Fibroblast of lung (primary cell): ENCODE results near the gene TANC1. TPM values are rescaled to one million over a fixed set of nuclear protein-coding genes. Genes with fewer than 3 reads are reported as not detected.

ENCODE experiments used
- DNase-seq, 2 donors: peaks; one replicate each; pipeline versions ENCODE4 v3.0.0 to v3.0.0-alpha.2; 2010; ENCODE audit warnings: low read depth in 2 of 2
- H2AFZ ChIP-seq: 2 replicates; pipeline ENCODE4 v1.5.1; 2012; ENCODE audit warnings: low read length, control low read depth, inconsistent platforms
- H3K27ac ChIP-seq: 2 replicates; pipeline ENCODE4 v1.5.1; 2011; ENCODE audit warnings: low read length, control low read depth; ENCODE audit not compliant: insufficient read depth
- H3K27me3 ChIP-seq: 2 replicates; pipeline ENCODE4 v1.5.1; 2011; ENCODE audit warnings: mild to moderate bottlenecking, low read length; ENCODE audit not compliant: control insufficient read depth, insufficient read depth
- H3K36me3 ChIP-seq: 2 replicates; pipeline ENCODE4 v1.5.1; 2011; ENCODE audit warnings: low read length; ENCODE audit not compliant: control insufficient read depth, insufficient read depth
- H3K4me1 ChIP-seq: 2 replicates; pipeline ENCODE4 v1.5.1; 2011; ENCODE audit warnings: low read length; ENCODE audit not compliant: control insufficient read depth, insufficient read depth; ENCODE audit errors: extremely low read depth
- H3K4me2 ChIP-seq: 2 replicates; pipeline ENCODE4 v1.5.1; 2011; ENCODE audit warnings: low read length, control low read depth; ENCODE audit not compliant: insufficient read depth; ENCODE audit errors: extremely low read depth
- H3K4me3 ChIP-seq, 4 experiments: fragments of 200-600 bp in 1 of 4; sonication (generic) in 1 of 4; replicated peaks in 1 of 4; 2 replicates each; pipeline ENCODE4 v1.5.1; 2011 to 2016; ENCODE audit warnings: low read length in 4 of 4, low read depth in 3 of 4, mild to moderate bottlenecking in 3 of 4, control low read depth in 2 of 4, inconsistent platforms in 1 of 4, mixed read lengths in 1 of 4; ENCODE audit not compliant: insufficient read depth in 1 of 4; ENCODE audit errors: control extremely low read depth in 1 of 4
- H3K79me2 ChIP-seq: 2 replicates; pipeline ENCODE4 v1.5.1; 2012; ENCODE audit warnings: mild to moderate bottlenecking, low read length, inconsistent platforms; ENCODE audit not compliant: control insufficient read depth, insufficient read depth
- H3K9ac ChIP-seq: 2 replicates; pipeline ENCODE4 v1.5.1; 2011; ENCODE audit warnings: mild to moderate bottlenecking, low read length, control low read depth; ENCODE audit not compliant: insufficient read depth
- H3K9me3 ChIP-seq: 2 replicates; pipeline ENCODE4 v1.5.1; 2012; ENCODE audit warnings: low read depth, low read length; ENCODE audit not compliant: control insufficient read depth, insufficient read depth
- H4K20me1 ChIP-seq: 2 replicates; pipeline ENCODE4 v1.5.1; 2011; ENCODE audit warnings: low read length; ENCODE audit not compliant: control insufficient read depth, insufficient read depth; ENCODE audit errors: extremely low read depth
- CTCF ChIP-seq, 2 donors: IDR thresholded peaks in 1 of 2; conservative IDR thresholded peaks in 1 of 2; 1 replicate in 1 of 2; 2 replicates in 1 of 2; pipeline ENCODE4 v1.5.1; 2011 to 2012; ENCODE audit warnings: low read length in 2 of 2, control low read depth in 1 of 2, inconsistent platforms in 1 of 2, low read depth in 1 of 2, mild to moderate bottlenecking in 1 of 2
- EZH2 ChIP-seq: IDR thresholded peaks from 2 replicates; pipeline ENCODE4 v1.5.1; 2012; ENCODE audit warnings: low read length, control low read depth, mild to moderate bottlenecking; ENCODE audit errors: missing control alignments
- polyA plus RNA-seq, 2 donors: library from polyadenylated mRNA; depleted of rRNA in 1 of 2; stranded (reverse) in 1 of 2; unstranded in 1 of 2; fragments of >200 nt; gene quantifications; 2 replicates each; pipeline ENCODE4 v1.2.1, GENCODE V29; 2011 to 2012; ENCODE audit warnings: missing spikeins in 1 of 2
- total RNA-seq: library from RNA; depleted of rRNA; stranded (reverse); fragments of >200 nt; gene quantifications from 2 replicates; pipeline ENCODE4 v1.2.1, GENCODE V29; 2014

Gene TANC1
- total and polyA plus RNA-seq, 2 donors (not counting 1 experiment from before 2014, with no cell fraction given): 32.7 to 41.9 TPM

DNA sequence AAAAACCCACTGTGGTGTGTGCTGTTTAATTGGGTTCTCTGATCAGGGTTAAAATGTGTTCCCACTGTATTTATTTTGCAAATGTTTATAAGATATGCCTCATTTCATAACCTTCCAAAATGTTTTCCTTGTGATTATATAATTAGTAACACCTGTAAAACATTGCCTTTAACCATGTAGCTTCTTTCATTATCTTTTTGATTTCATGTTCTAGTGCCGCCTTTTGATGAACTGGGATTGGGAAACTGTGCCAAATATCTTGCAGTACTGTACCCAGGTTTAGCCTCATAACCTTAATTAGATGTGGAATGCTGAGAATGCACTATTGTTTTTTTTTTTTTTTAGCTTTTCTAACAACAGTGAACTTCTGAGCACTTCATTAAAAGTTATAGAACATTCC, 96.9 kb downstream of the TANC1 start:
- no peak overlapping the region for H3K27ac ChIP-seq
- peaks cover 3% of the 10 kb centered on the region for H3K79me2 ChIP-seq
- H2AFZ ChIP-seq: no peak overlapping the region
- no peaks in the 10 kb centered on the region for H4K20me1 ChIP-seq
- no peaks in the 10 kb centered on the region for H3K27me3 ChIP-seq
- H3K4me1 ChIP-seq: peaks cover 14% of the 10 kb centered on the region
- H3K4me3 ChIP-seq: no peak overlapping the region
- DNase-seq: peak in 1 of 2 donors; percentile 44
- H3K36me3 ChIP-seq: no peaks in the 10 kb centered on the region
- no peaks in the 10 kb centered on the region for H3K9me3 ChIP-seq
- no peak overlapping the region for H3K9ac ChIP-seq
- TF ChIP-seq EZH2: no peak
- TF ChIP-seq CTCF (conservative IDR thresholded peaks at IDR 0.05 in 1 of 2, IDR thresholded peaks at IDR 0.05 in 1 of 2; ENCODE audit: low read depth in 1 of 2, low read length in 2 of 2): no peak
- no peak overlapping the region for H3K4me2 ChIP-seq

- Histone ChIP-seq H3K9me3 (no peaks in the 10 kb centered on the region), H2AFZ (no peak overlapping the region), H3K4me2 (no peak overlapping the region), H3K4me1 (peaks cover 14% of the 10 kb centered on the region), H3K79me2 (peaks cover 3% of the 10 kb centered on the region), H4K20me1 (no peaks in the 10 kb centered on the region), H3K9ac (no peak overlapping the region), H3K4me3 (no peak overlapping the region), H3K27ac (no peak overlapping the region), H3K36me3 (no peaks in the 10 kb centered on the region), H3K27me3 (no peaks in the 10 kb centered on the region)
- no peak for DNase-seq
- TF ChIP-seq EZH2 (no peak), CTCF (conservative IDR thresholded peaks at IDR 0.05 in 1 of 2, IDR thresholded peaks at IDR 0.05 in 1 of 2; ENCODE audit: low read depth in 1 of 2, low read length in 2 of 2) (no peak)
Observed at GRCh38 chr2:159065891-159066290, 97.5 kb downstream of the TANC1 start.

- Histone ChIP-seq H3K4me2 (no peak overlapping the region), H4K20me1 (no peaks in the 10 kb centered on the region), H3K4me3 (no peak overlapping the region), H3K4me1 (peaks cover 16% of the 10 kb centered on the region), H3K9ac (no peak overlapping the region), H3K9me3 (no peaks in the 10 kb centered on the region), H2AFZ (no peak overlapping the region), H3K27ac (no peak overlapping the region), H3K27me3 (no peaks in the 10 kb centered on the region), H3K79me2 (peaks cover 3% of the 10 kb centered on the region), H3K36me3 (no peaks in the 10 kb centered on the region)
- no peak for DNase-seq
- TF ChIP-seq EZH2 (no peak), CTCF (conservative IDR thresholded peaks at IDR 0.05 in 1 of 2, IDR thresholded peaks at IDR 0.05 in 1 of 2; ENCODE audit: low read depth in 1 of 2, low read length in 2 of 2) (no peak)
Observed at GRCh38 chr2:159066541-159067156, 98.2 kb downstream of the TANC1 start.
